ENCODE results near the gene NXN.
"Not testable (repeated sequence)": the region's sequence is repeated elsewhere in the genome, so short reads cannot be mapped to it uniquely, and the experiment has no call there.

NXN gene

GRCh38 chr17:859824-860195 lies 119.8 kb downstream of the NXN start:
- Histone ChIP-seq H3K9ac (ENCODE audit: low read depth, low read length) (no peak overlapping the region), H3K4me1 (ENCODE audit: insufficient read depth, low read length) (no peaks in the 10 kb centered on the region), H3K9me3 (ENCODE audit: control insufficient read depth, insufficient read depth, low read length) (no peaks in the 10 kb centered on the region), H3K36me3 (ENCODE audit: insufficient read depth, low read length) (no peaks in the 10 kb centered on the region)

DNA sequence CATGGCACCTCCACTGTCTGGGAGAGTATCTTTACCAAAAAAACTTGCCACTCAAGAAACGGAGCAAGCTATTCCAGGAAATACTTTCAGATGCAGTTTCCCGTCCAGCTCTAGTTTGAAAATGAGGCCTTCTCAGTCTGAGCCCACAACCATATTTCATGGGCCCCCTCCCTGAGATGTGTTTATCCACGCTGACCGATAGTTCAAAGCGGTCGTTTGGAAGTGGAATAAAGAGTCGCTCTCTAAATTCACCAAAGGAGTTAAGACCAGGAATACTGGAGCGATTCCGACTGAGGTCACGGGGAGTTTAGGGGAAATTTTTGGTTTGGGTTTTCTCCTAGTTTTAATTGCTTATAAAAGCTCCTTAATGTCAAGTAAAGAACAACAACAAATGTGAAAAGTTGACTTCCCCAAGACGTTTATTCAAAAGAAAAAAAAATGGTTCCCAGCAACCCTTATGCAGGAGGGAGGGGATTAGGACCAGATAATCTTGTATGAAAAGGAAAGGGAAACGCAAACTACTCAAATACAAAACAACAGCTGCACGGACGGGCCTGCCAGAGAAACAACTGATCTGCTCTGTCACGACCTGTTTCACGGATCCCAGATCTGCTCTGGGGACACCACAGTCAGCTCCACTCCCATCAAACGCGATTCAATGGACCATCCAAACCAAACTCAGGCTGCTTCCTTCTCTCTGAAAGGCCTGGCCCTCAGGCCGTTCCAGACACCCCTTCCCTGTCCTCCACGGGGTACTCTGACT lies 120.3 kb downstream of the NXN start:
- Histone ChIP-seq H3K9ac (ENCODE audit: low read depth, low read length) (no peak overlapping the region), H3K4me1 (ENCODE audit: insufficient read depth, low read length) (no peaks in the 10 kb centered on the region), H3K36me3 (ENCODE audit: insufficient read depth, low read length) (no peaks in the 10 kb centered on the region), H3K9me3 (ENCODE audit: control insufficient read depth, insufficient read depth, low read length) (no peaks in the 10 kb centered on the region)

DNA sequence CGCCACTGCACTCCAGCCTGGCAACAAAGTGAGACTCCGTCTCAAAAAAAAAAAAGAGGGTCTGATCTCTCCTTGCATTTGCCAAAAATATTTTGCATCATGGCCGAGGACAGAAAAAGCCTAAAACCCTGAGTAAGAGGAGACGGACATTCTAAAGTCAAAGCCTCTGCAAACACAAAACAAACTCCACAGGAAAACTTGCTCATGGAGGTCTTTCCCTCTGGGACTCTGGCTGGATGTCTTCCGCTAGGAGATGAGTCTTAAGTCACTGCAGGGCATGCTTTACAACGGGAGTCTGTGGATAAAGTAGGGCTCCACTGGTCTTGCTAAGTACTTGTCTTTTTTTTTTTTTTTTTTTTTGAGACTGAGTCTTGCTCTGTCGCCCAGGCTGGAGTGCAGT lies 123.4 kb downstream of the NXN start:
- H3K4me1 ChIP-seq (ENCODE audit: insufficient read depth, low read length) = peaks cover 9% of the 10 kb centered on the region; the same call in 1 of the 2 replicates
- no peaks in the 10 kb centered on the region for H3K9me3 ChIP-seq (ENCODE audit: control insufficient read depth, insufficient read depth, low read length)
- H3K9ac ChIP-seq (ENCODE audit: low read depth, low read length) = no peak overlapping the region
- no peaks in the 10 kb centered on the region for H3K36me3 ChIP-seq (ENCODE audit: insufficient read depth, low read length)

DNA sequence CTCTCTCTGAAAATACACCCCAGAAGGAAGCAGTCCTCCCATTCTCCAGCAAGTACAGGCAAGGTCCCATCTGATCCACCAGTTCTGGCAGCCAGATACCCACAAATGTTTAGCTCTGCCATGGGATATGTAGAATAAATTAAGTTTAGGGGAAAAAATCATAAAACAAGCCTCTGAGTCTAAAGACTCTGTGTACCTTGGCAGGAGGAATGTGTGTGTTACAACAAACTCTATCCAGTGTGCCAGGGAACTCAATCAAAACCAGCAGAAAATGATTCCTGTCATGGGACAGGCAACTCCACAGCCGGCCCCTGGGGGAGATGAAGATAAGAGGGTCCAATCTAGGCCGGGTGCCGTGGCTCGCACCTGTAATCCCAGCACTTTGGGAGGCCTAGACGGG lies 124.0 kb downstream of the NXN start:
- Histone ChIP-seq H3K9ac (ENCODE audit: low read depth, low read length) (no peak overlapping the region), H3K36me3 (ENCODE audit: insufficient read depth, low read length) (no peaks in the 10 kb centered on the region), H3K9me3 (ENCODE audit: control insufficient read depth, insufficient read depth, low read length) (no peaks in the 10 kb centered on the region), H3K4me1 (ENCODE audit: insufficient read depth, low read length) (peaks cover 9% of the 10 kb centered on the region; the same call in 1 of the 2 replicates)

- H3K36me3 ChIP-seq (ENCODE audit: insufficient read depth, low read length); H3K4me1 ChIP-seq (ENCODE audit: insufficient read depth, low read length); H3K9me3 ChIP-seq (ENCODE audit: control insufficient read depth, insufficient read depth, low read length); H3K9ac ChIP-seq (ENCODE audit: low read depth, low read length): not testable (repeated sequence)
These were observed 126.7 kb downstream of the NXN start for GRCh38 chr17:852850-853249.

GRCh38 chr17:852349-852748 lies 127.2 kb downstream of the NXN start:
- H3K4me1 ChIP-seq (ENCODE audit: insufficient read depth, low read length) = peaks cover 9% of the 10 kb centered on the region; the same call in 1 of the 2 replicates
- H3K9ac ChIP-seq (ENCODE audit: low read depth, low read length) = no peak overlapping the region
- H3K9me3 ChIP-seq (ENCODE audit: control insufficient read depth, insufficient read depth, low read length) = no peaks in the 10 kb centered on the region
- H3K36me3 ChIP-seq (ENCODE audit: insufficient read depth, low read length) = no peaks in the 10 kb centered on the region

DNA sequence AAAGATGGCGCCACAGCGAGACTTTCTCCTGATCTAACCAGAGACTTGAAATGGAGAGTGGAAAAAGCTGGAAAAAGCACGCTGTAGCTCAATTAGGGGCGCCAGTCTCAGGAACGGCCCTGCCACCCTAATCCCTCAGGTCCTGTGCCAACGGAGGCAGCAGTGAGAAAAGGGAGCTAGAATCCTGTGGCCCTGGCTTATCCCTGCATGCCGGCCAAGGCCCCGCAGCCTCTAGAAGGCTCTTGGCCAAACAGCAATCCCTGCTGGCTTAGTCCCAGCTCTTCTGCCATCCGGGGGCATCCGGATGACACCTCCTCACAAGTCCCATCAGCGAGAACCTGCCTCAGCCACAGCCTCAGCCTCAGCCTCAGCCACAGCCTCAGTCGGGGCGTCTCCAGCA lies 127.7 kb downstream of the NXN start:
- Histone ChIP-seq H3K4me1 (ENCODE audit: insufficient read depth, low read length) (peaks cover 9% of the 10 kb centered on the region; the same call in 1 of the 2 replicates), H3K36me3 (ENCODE audit: insufficient read depth, low read length) (no peaks in the 10 kb centered on the region), H3K9me3 (ENCODE audit: control insufficient read depth, insufficient read depth, low read length) (no peaks in the 10 kb centered on the region), H3K9ac (ENCODE audit: low read depth, low read length) (no peak overlapping the region)

DNA sequence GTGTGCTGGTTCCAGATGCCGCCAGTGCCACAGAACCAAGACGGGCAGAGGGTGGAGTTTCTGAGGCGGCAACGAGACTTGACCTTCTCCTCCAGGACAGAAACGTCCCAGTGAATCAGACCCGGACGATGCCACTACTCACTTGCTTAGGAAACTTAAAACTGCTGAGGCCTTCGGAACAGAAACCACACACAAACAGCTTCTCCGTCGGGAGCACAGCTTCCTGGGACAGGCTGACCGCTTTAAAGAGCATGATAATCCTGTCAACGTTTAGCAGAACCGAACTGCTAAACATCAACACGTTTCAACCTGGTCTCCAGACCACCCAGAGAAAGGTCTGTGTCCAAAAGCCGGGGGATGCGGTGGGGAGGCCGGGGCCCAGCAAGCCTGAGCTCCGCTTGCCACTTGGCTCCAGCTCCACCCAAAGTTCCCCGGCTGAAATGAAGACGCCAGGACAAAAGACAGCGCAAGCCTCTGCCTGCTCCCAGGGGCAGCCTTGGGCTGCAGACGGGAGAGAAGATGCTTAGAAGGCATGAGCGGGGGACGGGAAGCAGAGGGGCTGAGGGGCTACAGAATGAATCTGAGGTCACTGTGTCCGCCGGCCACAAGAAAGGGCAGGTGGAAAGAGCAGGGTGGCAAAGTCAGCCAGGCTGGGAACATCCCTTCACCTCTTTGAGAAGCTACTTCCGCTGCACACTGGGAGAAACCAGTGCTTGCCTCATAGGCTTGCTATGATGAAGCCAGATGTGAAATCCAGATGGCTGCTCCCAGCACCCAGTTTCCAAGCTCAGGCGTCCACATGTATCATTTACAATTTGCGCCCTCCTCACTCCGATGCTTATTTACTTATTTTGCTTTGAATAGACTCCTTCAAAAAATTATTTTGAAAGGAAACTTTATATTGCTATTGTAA lies 128.5 kb downstream of the NXN start:
- peaks cover 9% of the 10 kb centered on the region; the same call in 1 of the 2 replicates for H3K4me1 ChIP-seq (ENCODE audit: insufficient read depth, low read length)
- H3K36me3 ChIP-seq (ENCODE audit: insufficient read depth, low read length) = no peaks in the 10 kb centered on the region
- no peaks in the 10 kb centered on the region for H3K9me3 ChIP-seq (ENCODE audit: control insufficient read depth, insufficient read depth, low read length)
- no peak overlapping the region for H3K9ac ChIP-seq (ENCODE audit: low read depth, low read length)

DNA sequence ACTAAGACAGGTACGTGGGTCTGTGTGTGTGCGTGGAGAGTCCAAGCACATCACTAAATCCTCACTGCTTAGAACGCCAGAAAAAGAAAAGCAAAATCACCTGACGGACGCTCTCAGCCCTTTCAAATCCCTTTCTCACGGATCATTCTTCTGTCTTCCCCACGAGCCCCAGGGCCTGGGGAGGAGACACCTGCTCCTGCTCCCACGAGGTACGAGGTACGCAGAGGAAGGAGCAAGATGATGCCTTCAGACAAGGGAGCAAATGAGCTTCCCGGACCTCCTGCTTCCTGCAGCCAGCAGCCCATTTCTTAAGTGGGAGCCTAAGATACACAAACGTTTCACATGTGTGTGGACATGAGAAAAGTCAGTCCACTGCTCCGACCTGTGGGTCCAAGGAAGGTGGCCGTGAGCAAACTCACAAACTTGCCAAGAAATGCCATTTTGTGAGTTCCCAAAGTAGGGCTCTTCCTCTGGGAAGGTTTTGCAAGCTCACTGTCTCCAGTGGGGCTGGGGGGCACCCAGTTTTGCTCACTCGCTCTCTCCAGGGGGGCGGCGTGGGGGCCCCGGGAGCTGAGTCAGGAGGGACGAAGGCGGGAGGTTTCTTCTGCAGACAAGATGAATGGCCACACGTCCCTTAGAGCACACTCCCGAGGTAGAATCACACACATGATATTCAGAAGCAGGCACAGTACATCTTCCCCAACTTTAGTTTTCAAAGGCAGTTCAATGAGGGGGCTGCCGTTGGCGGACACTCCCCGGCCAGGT lies 129.3 kb downstream of the NXN start:
- H3K9ac ChIP-seq (ENCODE audit: low read depth, low read length) = no peak overlapping the region
- no peaks in the 10 kb centered on the region for H3K9me3 ChIP-seq (ENCODE audit: control insufficient read depth, insufficient read depth, low read length)
- H3K36me3 ChIP-seq (ENCODE audit: insufficient read depth, low read length) = no peaks in the 10 kb centered on the region
- H3K4me1 ChIP-seq (ENCODE audit: insufficient read depth, low read length) = peaks cover 9% of the 10 kb centered on the region; the same call in 1 of the 2 replicates

- Histone ChIP-seq H3K9ac (ENCODE audit: low read depth, low read length) (no peak overlapping the region), H3K36me3 (ENCODE audit: insufficient read depth, low read length) (no peaks in the 10 kb centered on the region), H3K4me1 (ENCODE audit: insufficient read depth, low read length) (peaks cover 9% of the 10 kb centered on the region; the same call in 1 of the 2 replicates), H3K9me3 (ENCODE audit: control insufficient read depth, insufficient read depth, low read length) (no peaks in the 10 kb centered on the region)
These were observed 131.2 kb downstream of the NXN start for GRCh38 chr17:848402-848801.

DNA sequence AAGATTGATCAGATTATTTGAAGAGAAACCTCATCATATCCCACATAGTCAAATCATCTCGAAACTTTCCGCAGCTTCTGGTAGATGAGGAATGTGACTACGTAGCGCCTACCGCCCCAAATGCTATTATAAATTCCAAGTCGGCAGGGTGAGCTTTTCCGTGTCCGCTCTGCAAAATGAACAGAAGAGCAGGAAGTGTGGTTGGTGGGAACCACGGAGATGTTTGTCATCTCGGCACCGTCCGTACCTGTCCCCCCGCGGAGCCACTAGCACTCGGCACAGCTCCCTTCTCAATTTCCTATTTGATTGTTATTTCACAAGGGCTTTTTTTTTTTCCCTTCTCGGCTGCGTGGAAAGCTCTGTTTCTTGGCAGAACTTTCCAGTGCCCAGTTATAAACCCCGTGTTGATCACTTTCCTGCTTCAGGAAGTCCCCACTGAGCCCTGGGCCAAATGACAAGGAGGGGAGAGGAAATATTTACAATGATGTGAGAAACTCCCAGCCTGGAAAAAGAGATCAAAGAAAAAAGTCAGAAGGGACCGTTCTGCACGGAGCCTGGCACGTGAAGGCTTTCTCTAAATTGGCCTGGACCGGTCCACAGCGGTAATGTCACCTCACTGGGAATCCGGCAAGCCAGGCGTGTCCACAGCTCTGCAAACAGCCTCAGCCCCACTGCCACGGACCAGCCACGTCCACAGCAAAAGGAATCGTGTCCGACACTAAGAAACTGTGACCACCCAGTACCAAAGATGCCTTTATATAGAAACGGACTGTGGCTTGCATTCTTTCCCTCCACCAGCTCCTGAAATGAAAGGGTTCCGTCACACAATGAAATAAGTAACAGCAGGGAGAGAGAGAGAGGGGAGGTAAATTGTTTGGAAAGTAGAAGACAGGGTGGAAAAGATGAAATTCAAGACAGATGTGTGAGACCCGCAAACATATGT lies 132.4 kb downstream of the NXN start:
- Histone ChIP-seq H3K4me1 (ENCODE audit: insufficient read depth, low read length) (no peaks in the 10 kb centered on the region), H3K9ac (ENCODE audit: low read depth, low read length) (no peak overlapping the region), H3K36me3 (ENCODE audit: insufficient read depth, low read length) (no peaks in the 10 kb centered on the region), H3K9me3 (ENCODE audit: control insufficient read depth, insufficient read depth, low read length) (no peaks in the 10 kb centered on the region)

- H3K9me3 ChIP-seq (ENCODE audit: control insufficient read depth, insufficient read depth, low read length) = no peaks in the 10 kb centered on the region
These were observed 138.3 kb downstream of the NXN start for GRCh38 chr17:841313-841712.

DNA sequence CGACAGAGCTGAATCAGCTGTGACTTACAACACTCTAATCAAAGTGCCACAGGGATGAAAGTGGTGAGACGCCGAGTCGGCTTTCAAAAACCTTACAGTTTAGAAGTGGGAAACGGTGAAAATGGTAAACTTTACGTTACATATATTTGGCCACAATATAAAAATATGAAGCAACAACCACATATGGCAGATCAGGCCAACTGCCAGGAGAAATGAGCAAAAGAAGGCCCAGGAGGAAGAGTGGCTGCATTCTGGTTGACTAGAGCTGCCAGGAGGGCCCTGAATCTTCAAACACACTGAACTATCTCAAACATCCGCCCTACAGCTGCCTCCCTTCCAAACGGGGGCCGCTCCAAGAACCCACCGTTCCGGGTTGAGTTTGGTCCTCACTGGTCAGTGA lies 141.1 kb downstream of the NXN start:
- Histone ChIP-seq H3K36me3 (ENCODE audit: insufficient read depth, low read length) (no peaks in the 10 kb centered on the region), H3K4me1 (ENCODE audit: insufficient read depth, low read length) (peaks cover 9% of the 10 kb centered on the region; the same call in 1 of the 2 replicates), H3K9me3 (ENCODE audit: control insufficient read depth, insufficient read depth, low read length) (no peaks in the 10 kb centered on the region), H3K9ac (ENCODE audit: low read depth, low read length) (no peak overlapping the region)

More at GRCh38 chr17:841313-841712, 138.3 kb downstream of the NXN start:
- Histone ChIP-seq H3K4me1 (ENCODE audit: insufficient read depth, low read length) (peaks cover 3% of the 10 kb centered on the region; the same call in 1 of the 2 replicates), H3K36me3 (ENCODE audit: insufficient read depth, low read length) (no peaks in the 10 kb centered on the region), H3K9ac (ENCODE audit: low read depth, low read length) (no peak overlapping the region)

Data from ES-I3 (cell line).